Endometrium (tissue), 2 donors: ENCODE data around the gene SNX33.
A peak's percentile ranks its signal among the peaks of the same experiment; 100 is the strongest.
"Not testable (repeated sequence)": the region's sequence is repeated elsewhere in the genome, so short reads cannot be mapped to it uniquely, and the experiment has no call there.

ENCODE experiments used
- FAIRE-seq: peaks from 2 replicates; lab custom pipeline; 2012; peaks lifted over from hg19 to GRCh38; lab: Jason Lieb, UNC
- donor health status: control.
- donor health status: control.

SNX33 gene

GRCh38 chr15:75647370-75648155 lies at the start of gene SNX33:
SNX33 (plus strand) TSS chr15:75647912; CDS start chr15:75649103, 1,191 bp downstream.
- FAIRE-seq = no peak

- no peak for FAIRE-seq
Measured at GRCh38 chr15:75598361-75598760, 49.4 kb upstream of the SNX33 start.

GRCh38 chr15:75599401-75599800 lies 48.3 kb upstream of the SNX33 start:
- FAIRE-seq = peak; percentile 18

GRCh38 chr15:75606026-75606425 lies 41.7 kb upstream of the SNX33 start:
- FAIRE-seq = no peak

GRCh38 chr15:75606711-75607699 lies 40.7 kb upstream of the SNX33 start:
- no peak for FAIRE-seq

- FAIRE-seq = no peak
Measured at GRCh38 chr15:75616766-75617165, 30.9 kb upstream of the SNX33 start.

- FAIRE-seq = peak; percentile 15
Measured at GRCh38 chr15:75620058-75620820, 27.5 kb upstream of the SNX33 start.

- FAIRE-seq = no peak
Measured at GRCh38 chr15:75620841-75621391, 26.8 kb upstream of the SNX33 start.

GRCh38 chr15:75622505-75622904 lies 25.2 kb upstream of the SNX33 start:
- no peak for FAIRE-seq

- FAIRE-seq = no peak
Measured at GRCh38 chr15:75625542-75626347, 22.0 kb upstream of the SNX33 start, which contains the start of gene SNUPN. SNUPN (minus strand) TSS chr15:75625725; CDS start chr15:75621051, 4,674 bp downstream.

GRCh38 chr15:75631935-75632334 lies 15.8 kb upstream of the SNX33 start:
- no peak for FAIRE-seq

GRCh38 chr15:75633922-75634321 lies 13.8 kb upstream of the SNX33 start:
- not testable (repeated sequence) for FAIRE-seq

- no peak for FAIRE-seq
Measured at GRCh38 chr15:75636026-75636425, 11.7 kb upstream of the SNX33 start.

GRCh38 chr15:75637245-75638009 lies 10.3 kb upstream of the SNX33 start:
- FAIRE-seq = no peak

GRCh38 chr15:75639191-75639708 lies 8.5 kb upstream of the SNX33 start:
- FAIRE-seq = no peak

- FAIRE-seq = peak; percentile 92
Measured at GRCh38 chr15:75639709-75640482, 7.8 kb upstream of the SNX33 start, which contains the start of gene IMP3. IMP3 (minus strand) TSS chr15:75640224; CDS start chr15:75640168, 56 bp downstream.

- no peak for FAIRE-seq
Measured at GRCh38 chr15:75640483-75641178, 7.1 kb upstream of the SNX33 start.

- no peak for FAIRE-seq
Measured at GRCh38 chr15:75641179-75641503, 6.6 kb upstream of the SNX33 start.
